ENCODE data around the gene AMIGO3.

AMIGO3 gene

GRCh38 chr3:49711489-49711888 lies 8.0 kb downstream of the AMIGO3 start:
- DNase-seq (ENCODE audit: low read depth, low spot score): no peak
- Histone ChIP-seq H3K4me3 (ENCODE audit: low read length) (no peak overlapping the region), H3K4me1 (ENCODE audit: control insufficient read depth, insufficient read depth, low read length) (no peaks in the 10 kb centered on the region), H3K36me3 (ENCODE audit: control insufficient read depth, insufficient read depth, low read length) (peaks cover 5% of the 10 kb centered on the region; the same call in 1 of the 2 replicates), H3K9me3 (ENCODE audit: control insufficient read depth, insufficient read depth, low read length) (no peaks in the 10 kb centered on the region), H3K27me3 (ENCODE audit: control insufficient read depth, insufficient read depth, low read length) (no peaks in the 10 kb centered on the region), H3K27ac (ENCODE audit: low read length) (no peak overlapping the region)
- WGBS (ENCODE audit: insufficient coverage, insufficient read length): no CpG with 5 or more reads among the region's 5 CpGs

GRCh38 chr3:49709852-49710251 lies 9.6 kb downstream of the AMIGO3 start:
- 0 out of 2 replicates have a peak, but pooled peaks cover 2% of the 10 kb centered on the region for H3K36me3 ChIP-seq (ENCODE audit: control insufficient read depth, insufficient read depth, low read length)
- no peaks in the 10 kb centered on the region for H3K27me3 ChIP-seq (ENCODE audit: control insufficient read depth, insufficient read depth, low read length)
- H3K4me3 ChIP-seq (ENCODE audit: low read length): no peak overlapping the region
- DNase-seq (ENCODE audit: low read depth, low spot score): no peak
- no peaks in the 10 kb centered on the region for H3K9me3 ChIP-seq (ENCODE audit: control insufficient read depth, insufficient read depth, low read length)
- no CpG with 5 or more reads among the region's 8 CpGs for WGBS (ENCODE audit: insufficient coverage, insufficient read length)
- H3K27ac ChIP-seq (ENCODE audit: low read length): no peak overlapping the region
- no peaks in the 10 kb centered on the region for H3K4me1 ChIP-seq (ENCODE audit: control insufficient read depth, insufficient read depth, low read length)

DNA sequence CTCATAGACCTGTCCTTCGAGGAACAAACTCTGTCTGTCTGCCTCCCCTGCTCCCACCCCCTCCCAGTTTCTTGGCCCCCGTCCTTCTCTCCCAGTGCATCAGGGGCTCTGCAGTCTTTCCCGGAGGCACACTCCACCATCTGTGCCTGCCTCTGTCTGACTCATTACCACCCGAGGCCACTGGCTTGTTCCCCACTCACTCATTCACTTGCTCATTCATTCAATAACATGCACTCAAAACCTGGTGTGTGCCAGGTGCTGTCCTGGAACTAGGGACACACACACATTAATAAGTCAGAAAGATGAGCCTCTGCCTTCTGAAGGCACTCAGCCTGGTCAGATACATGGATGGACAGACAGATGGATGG lies 12.4 kb downstream of the AMIGO3 start:
- no peaks in the 10 kb centered on the region for H3K9me3 ChIP-seq (ENCODE audit: control insufficient read depth, insufficient read depth, low read length)
- no peaks in the 10 kb centered on the region for H3K4me1 ChIP-seq (ENCODE audit: control insufficient read depth, insufficient read depth, low read length)
- no peak overlapping the region for H3K27ac ChIP-seq (ENCODE audit: low read length)
- DNase-seq (ENCODE audit: low read depth, low spot score): no peak
- H3K27me3 ChIP-seq (ENCODE audit: control insufficient read depth, insufficient read depth, low read length): no peaks in the 10 kb centered on the region
- WGBS (ENCODE audit: insufficient coverage, insufficient read length): no CpG with 5 or more reads among the region's 4 CpGs
- no peak overlapping the region for H3K4me3 ChIP-seq (ENCODE audit: low read length)
- peaks cover 13% of the 10 kb centered on the region for H3K36me3 ChIP-seq (ENCODE audit: control insufficient read depth, insufficient read depth, low read length)

- Histone ChIP-seq H3K27ac (ENCODE audit: low read length) (no peak overlapping the region), H3K27me3 (ENCODE audit: control insufficient read depth, insufficient read depth, low read length) (no peaks in the 10 kb centered on the region), H3K36me3 (ENCODE audit: control insufficient read depth, insufficient read depth, low read length) (peaks cover 13% of the 10 kb centered on the region), H3K4me3 (ENCODE audit: low read length) (no peak overlapping the region), H3K4me1 (ENCODE audit: control insufficient read depth, insufficient read depth, low read length) (no peaks in the 10 kb centered on the region), H3K9me3 (ENCODE audit: control insufficient read depth, insufficient read depth, low read length) (no peaks in the 10 kb centered on the region)
- DNase-seq (ENCODE audit: low read depth, low spot score): no peak
- no CpG with 5 or more reads among the region's 9 CpGs for WGBS (ENCODE audit: insufficient coverage, insufficient read length)
These were observed 12.9 kb downstream of the AMIGO3 start for GRCh38 chr3:49706456-49707112.

- no peak for DNase-seq (ENCODE audit: low read depth, low spot score)
- Histone ChIP-seq H3K9me3 (ENCODE audit: control insufficient read depth, insufficient read depth, low read length) (no peaks in the 10 kb centered on the region), H3K4me1 (ENCODE audit: control insufficient read depth, insufficient read depth, low read length) (peaks cover 2% of the 10 kb centered on the region), H3K27me3 (ENCODE audit: control insufficient read depth, insufficient read depth, low read length) (no peaks in the 10 kb centered on the region), H3K27ac (ENCODE audit: low read length) (no peak overlapping the region), H3K36me3 (ENCODE audit: control insufficient read depth, insufficient read depth, low read length) (peaks cover 13% of the 10 kb centered on the region), H3K4me3 (ENCODE audit: low read length) (no peak overlapping the region)
- WGBS (ENCODE audit: insufficient coverage, insufficient read length): no CpG with 5 or more reads among the region's 17 CpGs
These were observed 14.0 kb downstream of the AMIGO3 start for GRCh38 chr3:49705390-49705960.

GRCh38 chr3:49704629-49705028 lies 14.9 kb downstream of the AMIGO3 start:
- Histone ChIP-seq H3K9me3 (ENCODE audit: control insufficient read depth, insufficient read depth, low read length) (no peaks in the 10 kb centered on the region), H3K4me1 (ENCODE audit: control insufficient read depth, insufficient read depth, low read length) (peaks cover 2% of the 10 kb centered on the region), H3K27me3 (ENCODE audit: control insufficient read depth, insufficient read depth, low read length) (no peaks in the 10 kb centered on the region), H3K4me3 (ENCODE audit: low read length) (no peak overlapping the region), H3K36me3 (ENCODE audit: control insufficient read depth, insufficient read depth, low read length) (peaks cover 19% of the 10 kb centered on the region), H3K27ac (ENCODE audit: low read length) (no peak overlapping the region)
- WGBS (ENCODE audit: insufficient coverage, insufficient read length): no CpG with 5 or more reads among the region's 8 CpGs
- no peak for DNase-seq (ENCODE audit: low read depth, low spot score)

DNA sequence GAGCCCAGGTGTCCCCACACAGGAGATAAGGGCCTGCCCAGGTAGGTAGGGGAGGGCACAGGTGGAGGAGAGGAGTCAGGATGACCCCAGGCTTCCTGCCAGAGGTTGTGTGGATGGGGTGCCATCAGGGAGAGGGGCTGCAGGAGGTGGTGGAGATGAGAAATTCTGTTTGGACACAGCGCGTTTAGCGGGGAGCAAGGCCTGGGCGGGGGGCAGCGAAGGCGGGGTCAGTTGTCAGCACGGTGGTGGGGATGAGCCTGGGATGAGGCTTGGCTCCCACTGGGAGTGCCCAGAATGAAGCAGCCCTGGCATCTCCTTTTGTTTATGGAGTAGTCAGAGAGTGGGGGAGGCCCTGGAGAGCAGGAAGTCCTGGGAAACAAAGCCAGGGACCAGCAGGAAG lies 15.5 kb downstream of the AMIGO3 start:
- Histone ChIP-seq H3K4me3 (ENCODE audit: low read length) (no peak overlapping the region), H3K36me3 (ENCODE audit: control insufficient read depth, insufficient read depth, low read length) (peaks cover 22% of the 10 kb centered on the region)

DNA sequence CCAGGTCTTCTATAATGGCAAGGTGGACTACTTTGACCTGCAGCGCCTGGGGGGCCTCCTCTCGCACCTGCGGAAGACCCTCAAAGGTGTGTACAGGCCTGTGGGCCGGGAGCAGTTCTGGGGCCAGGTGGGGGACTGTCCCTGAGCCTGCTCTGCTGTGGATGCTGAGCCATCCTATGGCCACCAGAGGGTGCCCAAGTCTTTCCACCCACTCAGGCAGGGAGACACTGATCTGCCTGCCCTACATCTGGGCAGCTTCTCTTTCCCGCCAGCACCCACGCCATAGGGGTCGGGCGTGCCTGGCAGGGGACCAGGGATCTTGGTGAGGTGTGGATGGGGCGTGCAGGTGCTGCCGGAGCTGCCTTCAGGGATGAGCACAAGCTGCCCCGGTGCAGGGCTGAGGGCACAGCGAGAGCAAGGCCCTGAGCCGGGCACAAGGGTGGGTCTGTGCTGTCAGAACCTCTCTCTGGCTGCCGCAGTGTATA lies 16.0 kb downstream of the AMIGO3 start:
- H3K36me3 ChIP-seq (ENCODE audit: control insufficient read depth, insufficient read depth, low read length): peaks cover 22% of the 10 kb centered on the region
- no peaks in the 10 kb centered on the region for H3K27me3 ChIP-seq (ENCODE audit: control insufficient read depth, insufficient read depth, low read length)
- no peak overlapping the region for H3K4me3 ChIP-seq (ENCODE audit: low read length)
- H3K9me3 ChIP-seq (ENCODE audit: control insufficient read depth, insufficient read depth, low read length): no peaks in the 10 kb centered on the region
- no CpG with 5 or more reads among the region's 14 CpGs for WGBS (ENCODE audit: insufficient coverage, insufficient read length)
- H3K27ac ChIP-seq (ENCODE audit: low read length): no peak overlapping the region
- H3K4me1 ChIP-seq (ENCODE audit: control insufficient read depth, insufficient read depth, low read length): peaks cover 2% of the 10 kb centered on the region
- DNase-seq (ENCODE audit: low read depth, low spot score): no peak

More for the DNA sequence above, 15.5 kb downstream of the AMIGO3 start:
- no peak for DNase-seq (ENCODE audit: low read depth, low spot score)
- Histone ChIP-seq H3K4me1 (ENCODE audit: control insufficient read depth, insufficient read depth, low read length) (peaks cover 2% of the 10 kb centered on the region), H3K9me3 (ENCODE audit: control insufficient read depth, insufficient read depth, low read length) (no peaks in the 10 kb centered on the region), H3K27ac (ENCODE audit: low read length) (no peak overlapping the region), H3K27me3 (ENCODE audit: control insufficient read depth, insufficient read depth, low read length) (no peaks in the 10 kb centered on the region)
- no CpG with 5 or more reads among the region's 7 CpGs for WGBS (ENCODE audit: insufficient coverage, insufficient read length)

- Histone ChIP-seq H3K27ac (ENCODE audit: low read length) (no peak overlapping the region), H3K36me3 (ENCODE audit: control insufficient read depth, insufficient read depth, low read length) (peaks cover 22% of the 10 kb centered on the region), H3K9me3 (ENCODE audit: control insufficient read depth, insufficient read depth, low read length) (no peaks in the 10 kb centered on the region), H3K4me3 (ENCODE audit: low read length) (no peak overlapping the region), H3K27me3 (ENCODE audit: control insufficient read depth, insufficient read depth, low read length) (no peaks in the 10 kb centered on the region), H3K4me1 (ENCODE audit: control insufficient read depth, insufficient read depth, low read length) (peaks cover 2% of the 10 kb centered on the region)
- DNase-seq (ENCODE audit: low read depth, low spot score): no peak
- WGBS (ENCODE audit: insufficient coverage, insufficient read length): no CpG with 5 or more reads among the region's 11 CpGs
These were observed 16.8 kb downstream of the AMIGO3 start for GRCh38 chr3:49702672-49703071.

DNA sequence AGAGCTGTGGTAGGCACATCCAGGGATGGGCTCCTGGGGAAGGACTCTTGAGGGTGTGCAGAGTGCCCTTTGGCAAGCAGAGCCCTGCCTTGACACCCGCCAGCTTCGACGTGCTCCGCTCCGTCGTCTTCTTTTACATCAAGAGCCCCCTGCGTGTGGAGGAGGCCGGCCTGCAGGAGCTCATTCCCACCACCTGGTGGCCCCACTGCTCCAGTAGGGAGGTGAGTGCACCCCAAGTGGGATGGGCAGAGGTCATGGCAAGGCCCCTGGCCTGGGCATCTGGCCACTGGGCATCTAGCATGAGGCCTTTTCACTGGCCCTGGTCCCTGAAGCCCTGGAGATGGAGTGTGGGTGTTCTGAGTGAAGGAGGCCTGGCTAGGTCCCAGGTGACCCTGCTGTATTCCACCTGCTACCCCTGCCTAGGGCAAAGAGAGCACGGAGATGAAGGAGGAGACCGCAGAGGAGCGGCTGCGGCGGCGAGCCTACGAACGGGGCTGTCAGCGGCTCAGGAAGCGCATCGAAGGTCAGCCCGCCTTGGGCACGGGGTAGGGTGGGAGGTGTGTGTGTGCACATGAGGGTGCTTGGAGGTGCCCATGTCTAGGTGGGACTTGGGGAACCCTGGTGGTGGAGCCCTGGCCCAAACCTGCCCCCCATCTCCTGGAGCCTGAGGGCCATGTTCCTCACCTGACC lies 18.0 kb downstream of the AMIGO3 start:
- no peak for DNase-seq (ENCODE audit: low read depth, low spot score)
- Histone ChIP-seq H3K9me3 (ENCODE audit: control insufficient read depth, insufficient read depth, low read length) (no peaks in the 10 kb centered on the region), H3K27me3 (ENCODE audit: control insufficient read depth, insufficient read depth, low read length) (no peaks in the 10 kb centered on the region), H3K4me1 (ENCODE audit: control insufficient read depth, insufficient read depth, low read length) (peaks cover 2% of the 10 kb centered on the region), H3K36me3 (ENCODE audit: control insufficient read depth, insufficient read depth, low read length) (peaks cover 22% of the 10 kb centered on the region), H3K27ac (ENCODE audit: low read length) (no peak overlapping the region), H3K4me3 (ENCODE audit: low read length) (no peak overlapping the region)
- no CpG with 5 or more reads among the region's 21 CpGs for WGBS (ENCODE audit: insufficient coverage, insufficient read length)
